Endothelial cell of umbilical vein (primary cell): ENCODE measurements around the gene JARID2. TPM values are rescaled to one million over a fixed set of nuclear protein-coding genes. Genes with fewer than 3 reads are reported as not detected.

ENCODE experiments used
- BruUV-seq: library from RNA; stranded (reverse); fragments of 400-500 nt; replicated peaks from 2 replicates; lab custom pipeline; 2021; lab: Mats Ljungman, UMichigan
- CTCF ChIA-PET: fragments of 300-600, 350-600 bp; sonication (Branson Sonifier 250); formaldehyde crosslinking; loops from one replicate; lab custom pipeline; 2021; ENCODE audit warnings: antibody characterized with exemption, inconsistent platforms; lab: Charles Lee
- POLR2A ChIA-PET: fragments of 300-600, 350-600 bp; sonication (Branson Sonifier 250); formaldehyde crosslinking; loops from one replicate; lab custom pipeline; 2021; ENCODE audit warnings: antibody characterized with exemption, inconsistent platforms; lab: Charles Lee
- DNase-seq: peaks from one replicate; pipeline ENCODE4 v3.0.0-alpha.2; 2011; ENCODE audit warnings: low read depth, low spot score
- FAIRE-seq: peaks from 2 replicates; lab custom pipeline; 2011; peaks lifted over from hg19 to GRCh38; lab: Jason Lieb, UNC
- H2AFZ ChIP-seq: 2 replicates; pipeline ENCODE4 v1.6.0; 2012; ENCODE audit warnings: low read depth, low read length, control low read depth, inconsistent platforms
- H3K27ac ChIP-seq: 2 replicates; pipeline ENCODE4 v1.5.1; 2011; ENCODE audit warnings: low read depth, mild to moderate bottlenecking, control low read depth, low read length, moderate library complexity; ENCODE audit not compliant: insufficient read depth
- H3K27me3 ChIP-seq, 2 experiments: 2 replicates each; pipeline versions ENCODE4 v1.6.0 to v1.6.1; 2011; ENCODE audit warnings: low read length in 2 of 2, mixed read lengths in 1 of 2; ENCODE audit not compliant: control insufficient read depth in 2 of 2, insufficient read depth in 2 of 2
- H3K36me3 ChIP-seq, 2 experiments: 2 replicates in 1 of 2; 3 replicates in 1 of 2; pipeline ENCODE4 v1.5.1; 2011; ENCODE audit warnings: low read length in 2 of 2, mild to moderate bottlenecking in 1 of 2, moderate library complexity in 1 of 2; ENCODE audit not compliant: control insufficient read depth in 2 of 2, insufficient read depth in 2 of 2; ENCODE audit errors: extremely low read depth in 1 of 2
- H3K4me1 ChIP-seq: 3 replicates; pipeline ENCODE4 v1.5.1; 2011; ENCODE audit warnings: mild to moderate bottlenecking, low read length; ENCODE audit not compliant: control insufficient read depth, insufficient read depth; ENCODE audit errors: extremely low read depth
- H3K4me2 ChIP-seq: 2 replicates; pipeline ENCODE4 v1.6.1; 2011; ENCODE audit warnings: low read length, control low read depth, mixed read lengths; ENCODE audit not compliant: insufficient read depth
- H3K4me3 ChIP-seq, 3 experiments: fragments of 200-600 bp in 1 of 3; sonication (generic), shearing (Covaris generic) in 1 of 3; replicated peaks in 1 of 3; 2 replicates each; pipeline ENCODE4 v1.5.1; 2011 to 2016; ENCODE audit warnings: control low read depth in 3 of 3, low read length in 3 of 3, mild to moderate bottlenecking in 2 of 3, inconsistent platforms in 1 of 3, low read depth in 1 of 3, moderate library complexity in 1 of 3; ENCODE audit not compliant: insufficient read depth in 1 of 3
- H3K79me2 ChIP-seq: 2 replicates; pipeline ENCODE4 v1.6.0; 2012; ENCODE audit warnings: low read length, inconsistent platforms; ENCODE audit not compliant: control insufficient read depth, insufficient read depth
- H3K9ac ChIP-seq: replicated peaks from 2 replicates; pipeline ENCODE3; 2011; ENCODE audit warnings: low read length, control low read depth; ENCODE audit not compliant: insufficient read depth; ENCODE audit errors: extremely low read depth
- H3K9me1 ChIP-seq: replicated peaks from 3 replicates; pipeline ENCODE4 v1.6.0; 2011; ENCODE audit warnings: mild to moderate bottlenecking, low read length; ENCODE audit not compliant: control insufficient read depth, insufficient read depth; ENCODE audit errors: extremely low read depth
- H3K9me3 ChIP-seq: replicated peaks from 2 replicates; pipeline ENCODE4 v1.5.1; 2012; ENCODE audit warnings: low read length, inconsistent platforms; ENCODE audit not compliant: control insufficient read depth, insufficient read depth
- H4K20me1 ChIP-seq: replicated peaks from 2 replicates; pipeline ENCODE3; 2011; ENCODE audit warnings: mild to moderate bottlenecking, low read length; ENCODE audit not compliant: control insufficient read depth, insufficient read depth; ENCODE audit errors: extremely low read depth
- CTCF ChIP-seq, 2 donors: IDR thresholded peaks; 1 replicate in 1 of 2; 2 replicates in 1 of 2; pipeline ENCODE4 v1.5.1; 2011; ENCODE audit warnings: low read length in 2 of 2, mild to moderate bottlenecking in 2 of 2, moderate library complexity in 2 of 2, control low read depth in 1 of 2, inconsistent platforms in 1 of 2, low read depth in 1 of 2; ENCODE audit not compliant: insufficient read depth in 1 of 2; ENCODE audit errors: extremely low read depth in 1 of 2
- EZH2 ChIP-seq: IDR thresholded peaks from 2 replicates; pipeline ENCODE4 v1.6.1; 2012; ENCODE audit warnings: borderline replicate concordance, low read depth, mild to moderate bottlenecking, moderate library complexity, low read length, inconsistent platforms; ENCODE audit not compliant: severe bottlenecking
- FOS ChIP-seq: IDR thresholded peaks from 2 replicates; pipeline ENCODE4 v1.6.1; 2011; ENCODE audit warnings: mild to moderate bottlenecking, low read length, moderate library complexity, borderline replicate concordance; ENCODE audit not compliant: insufficient read depth
- GATA2 ChIP-seq: IDR thresholded peaks from 2 replicates; pipeline ENCODE4 v1.7.0; 2011; ENCODE audit warnings: low read depth, mild to moderate bottlenecking, moderate library complexity, mixed read lengths, low read length; ENCODE audit not compliant: insufficient read length, insufficient read depth
- JUN ChIP-seq: IDR thresholded peaks from 2 replicates; pipeline ENCODE4 v1.6.1; 2011; ENCODE audit warnings: borderline replicate concordance, low read depth; ENCODE audit not compliant: insufficient read length, insufficient read depth
- MAX ChIP-seq: IDR thresholded peaks from 2 replicates; pipeline ENCODE4 v1.6.1; 2011; ENCODE audit not compliant: insufficient read depth, insufficient read length
- MYC ChIP-seq: IDR thresholded peaks from one replicate; pipeline ENCODE4 v1.6.1; 2011; ENCODE audit warnings: mild to moderate bottlenecking, low read depth, low read length
- POLR2A ChIP-seq: IDR thresholded peaks from 2 replicates; pipeline ENCODE4 v1.6.1; 2012; ENCODE audit warnings: low read depth, mild to moderate bottlenecking, control low read depth, low read length
- POLR2AphosphoS5 ChIP-seq: IDR thresholded peaks from 2 replicates; pipeline ENCODE4 v1.6.1; 2012; ENCODE audit warnings: low read depth, mild to moderate bottlenecking, control low read depth, low read length, moderate library complexity; ENCODE audit not compliant: insufficient read depth
- dilution Hi-C: fragments of 300-500 bp; cut with MboI; formaldehyde crosslinking; loops from one replicate; pipeline ENCODE4 v1.15.0; 2019; ENCODE audit warnings: low sequenced_read_pairs; ENCODE audit not compliant: extremely low pct_ligation_motif_present
- intact Hi-C: fragments of 100-400 bp; cut with micrococcal nuclease; formaldehyde crosslinking; loops from one replicate; pipeline ENCODE4 v1.10.0; 2022
- polyA plus RNA-seq, 4 experiments: library from polyadenylated mRNA; depleted of rRNA in 3 of 4; stranded (reverse) in 3 of 4; unstranded in 1 of 4; fragments of >200 nt; gene quantifications; 2 replicates each; pipeline versions ENCODE4 v1.2.1 to v1.2.3, GENCODE V29; 2011 to 2012; ENCODE audit warnings: missing spikeins in 1 of 4
- total RNA-seq: library from RNA; stranded (reverse); gene quantifications from 2 replicates; pipeline ENCODE4 v1.2.3, GENCODE V29; 2021

Gene JARID2
- total and polyA plus RNA-seq, 2 donors (not counting 3 experiments of a cell fraction or from before 2014, with no cell fraction given): 2.9 to 10.6 TPM

- Histone ChIP-seq H3K4me2 (no peak overlapping the region), H3K4me3 (no peak overlapping the region), H3K36me3 (peaks cover 2 to 6% of the 10 kb centered on the region in 2 experiments), H3K27ac (no peak overlapping the region), H3K27me3 (no peaks in the 10 kb centered on the region), H3K9me3 (no peaks in the 10 kb centered on the region), H3K9me1 (no peaks in the 10 kb centered on the region), H2AFZ (no peak overlapping the region), H3K9ac (no peak overlapping the region), H4K20me1 (no peaks in the 10 kb centered on the region), H3K79me2 (no peaks in the 10 kb centered on the region), H3K4me1 (peaks cover 3% of the 10 kb centered on the region)
- DNase-seq (no peak), FAIRE-seq (no peak)
- intact Hi-C loops: no loop called here
- TF ChIP-seq POLR2A (no peak), MYC (no peak), CTCF (IDR thresholded peaks at IDR 0.05; ENCODE audit: extremely low read depth in 1 of 2, insufficient read depth in 1 of 2, low read depth in 1 of 2, low read length in 2 of 2) (no peak), POLR2AphosphoS5 (no peak)
- BruUV-seq: no TSS peak
- dilution Hi-C loops: no loop called here
- POLR2A ChIA-PET: no interaction called here
- CTCF ChIA-PET: no interaction called here
Observed at GRCh38 chr6:15499591-15499990, 253.7 kb downstream of the JARID2 start.

- Histone ChIP-seq H3K9ac (no peak overlapping the region), H2AFZ (no peak overlapping the region), H4K20me1 (no peaks in the 10 kb centered on the region), H3K4me1 (peaks cover 6% of the 10 kb centered on the region), H3K4me2 (no peak overlapping the region), H3K79me2 (no peaks in the 10 kb centered on the region), H3K9me3 (no peaks in the 10 kb centered on the region), H3K4me3 (no peak overlapping the region), H3K9me1 (no peaks in the 10 kb centered on the region), H3K36me3 (peaks cover 2 to 6% of the 10 kb centered on the region in 2 experiments), H3K27me3 (no peaks in the 10 kb centered on the region), H3K27ac (no peak overlapping the region)
- no TSS peak for BruUV-seq
- dilution Hi-C loops: no loop called here
- POLR2A ChIA-PET: no interaction called here
- DNase-seq (no peak), FAIRE-seq (no peak)
- intact Hi-C loops: loop anchor here (5.0 kb wide), 1 partner anchor 52 kb away; no protein-coding TSS in a partner anchor
- CTCF ChIA-PET: no interaction called here
- no peak for TF ChIP-seq GATA2
- TF ChIP-seq MAX: no peak
- TF ChIP-seq POLR2A: no peak
- TF ChIP-seq POLR2AphosphoS5: no peak
- no peak for TF ChIP-seq FOS
- TF ChIP-seq CTCF (IDR thresholded peaks at IDR 0.05; ENCODE audit: extremely low read depth in 1 of 2, insufficient read depth in 1 of 2, low read depth in 1 of 2, low read length in 2 of 2): no peak
- TF ChIP-seq JUN: no peak
- TF ChIP-seq EZH2: no peak
- TF ChIP-seq MYC: no peak
Observed at GRCh38 chr6:15500078-15500740, 254.3 kb downstream of the JARID2 start.
